Lower leg skin (tissue), 4 donors: Measurements from ENCODE around the gene PLEKHA4. TPM values are rescaled to one million over a fixed set of nuclear protein-coding genes. Genes with fewer than 3 reads are reported as not detected.

Experiments used
- DNase-seq, 2 donors: peaks; one replicate each; pipeline ENCODE4 v3.0.0-alpha.2; 2019; ENCODE audit warnings: low spot score in 2 of 2
- H3K4me3 ChIP-seq: fragments of 200-600 bp; sonication (generic); 2 replicates; pipeline ENCODE4 v1.5.1; 2017; ENCODE audit warnings: mild to moderate bottlenecking, low read depth; ENCODE audit not compliant: poor library complexity, severe bottlenecking
- CTCF ChIP-seq, 3 donors: fragments of 450-650 bp; IDR thresholded peaks; one replicate each; pipeline ENCODE4 v1.5.1; 2016; ENCODE audit warnings: antibody characterized with exemption in 3 of 3, mild to moderate bottlenecking in 3 of 3, moderate library complexity in 2 of 3
- POLR2A ChIP-seq, 2 donors: fragments of 450-650 bp; IDR thresholded peaks; one replicate each; pipeline ENCODE4 v1.6.1; 2016 to 2017; ENCODE audit warnings: antibody characterized with exemption in 2 of 2, mild to moderate bottlenecking in 1 of 2, moderate library complexity in 1 of 2
- WGBS, 2 donors: methylation state at CpG; one replicate each; pipeline ENCODE4 v1.1.5; 2018; 5-methylcytosine and 5-hydroxymethylcytosine counted together
- intact Hi-C: fragments of 100-400 bp; cut with DNase I; formaldehyde crosslinking; loops from one replicate; pipeline ENCODE4 v1.15.0; 2023; ENCODE audit warnings: low total_unique reads
- total RNA-seq, 4 donors: library from RNA; depleted of rRNA; stranded (reverse); fragments of >200 nt; gene quantifications; one replicate each; pipeline ENCODE4 v1.1.0, GENCODE V29; 2016

Gene PLEKHA4
- total RNA-seq, 4 donors from 2014 or later, result 2.9 to 7.2 (median 6.3) TPM

GRCh38 chr19:48799358-48800300 lies 68.8 kb downstream of the PLEKHA4 start:
- no peak overlapping the region for H3K4me3 ChIP-seq
- intact Hi-C loops, result loop anchor here (5.0 kb wide), 1 partner anchor 33 kb away; no protein-coding TSS in a partner anchor
- TF ChIP-seq CTCF (IDR thresholded peaks at IDR 0.05) (no peak), POLR2A (IDR thresholded peaks at IDR 0.05) (no peak)
- DNase-seq, result no peak
- WGBS, 2 donors, result 91 to 94% methylated on average over 32 to 38 of the region's 44 CpGs

GRCh38 chr19:48798937-48799336 lies 69.5 kb downstream of the PLEKHA4 start:
- WGBS, 2 donors, result 57 to 72% methylated on average over 6 of the region's 6 CpGs
- TF ChIP-seq CTCF (IDR thresholded peaks at IDR 0.05) (no peak), POLR2A (IDR thresholded peaks at IDR 0.05) (no peak)
- H3K4me3 ChIP-seq, result no peak overlapping the region
- DNase-seq, result no peak
- intact Hi-C loops, result loop anchor here (5.0 kb wide), 1 partner anchor 33 kb away; no protein-coding TSS in a partner anchor

GRCh38 chr19:48797103-48797502 lies 71.3 kb downstream of the PLEKHA4 start:
- no peak overlapping the region for H3K4me3 ChIP-seq
- DNase-seq, result no peak
- WGBS, 2 donors, result 85 to 94% methylated on average over 5 to 7 of the region's 7 CpGs
- TF ChIP-seq CTCF (IDR thresholded peaks at IDR 0.05), result no peak
- intact Hi-C loops, result loop anchor here (5.0 kb wide), 1 partner anchor 35 kb away; no protein-coding TSS in a partner anchor

GRCh38 chr19:48796298-48797083 lies 71.9 kb downstream of the PLEKHA4 start:
- WGBS, 2 donors, result 81 to 88% methylated on average over 19 to 20 of the region's 20 CpGs
- intact Hi-C loops, result loop anchor here (5.0 kb wide), 1 partner anchor 36 kb away; no protein-coding TSS in a partner anchor

GRCh38 chr19:48795685-48796070 lies 72.7 kb downstream of the PLEKHA4 start:
- WGBS, 2 donors, result 34 to 67% methylated on average over 2 of the region's 2 CpGs
- no peak for DNase-seq
- intact Hi-C loops, result loop anchor here (5.0 kb wide), 1 partner anchor 37 kb away; no protein-coding TSS in a partner anchor
- H3K4me3 ChIP-seq, result no peak overlapping the region
- no peak for TF ChIP-seq CTCF (IDR thresholded peaks at IDR 0.05)
- no peak for TF ChIP-seq POLR2A (IDR thresholded peaks at IDR 0.05)

More at GRCh38 chr19:48796298-48797083, 71.9 kb downstream of the PLEKHA4 start:
- H3K4me3 ChIP-seq, result no peak overlapping the region
- DNase-seq, result no peak
- TF ChIP-seq POLR2A (IDR thresholded peaks at IDR 0.05) (no peak), CTCF (IDR thresholded peaks at IDR 0.05) (no peak)
